Measurements from ENCODE around the gene ADAMTS8. TPM values are rescaled to one million over a fixed set of nuclear protein-coding genes. Genes with fewer than 3 reads are reported as not detected.

ADAMTS8 gene
- total and polyA plus RNA-seq, 9 of the 15 experiments (the other 6 are each of a cell fraction or from before 2014, with no cell fraction given): not detected

GRCh38 chr11:130472434-130472961, 44.1 kb upstream of the ADAMTS8 start (continued):
- TF ChIP-seq RFX7 (CRISPR knock-in tag; IDR thresholded peaks at IDR 0.05) (no peak), RHOXF2B (CRISPR knock-in tag; conservative IDR thresholded peaks at IDR 0.05) (no peak)

GRCh38 chr11:130471731-130472433, 43.5 kb upstream of the ADAMTS8 start:
- Histone ChIP-seq H3K9me1 (ENCODE audit: control insufficient read depth, insufficient read depth, low read length) (peaks cover 3% of the 10 kb centered on the region), H2AFZ (ENCODE audit: low read depth, low read length) (no peak overlapping the region), H3K4me3 (no peak overlapping the region), H3K79me2 (ENCODE audit: control insufficient read depth, insufficient read depth, low read length) (no peaks in the 10 kb centered on the region), H3K4me1 (replicated peaks in 1 of 2; ENCODE audit: control insufficient read depth in 2 of 2, insufficient read depth in 2 of 2, low read length in 2 of 2) (peaks cover 0 to 10% of the 10 kb centered on the region in 2 experiments; a peak in 1 of 5 replicates), H3K9me3 (replicated peaks; ENCODE audit: control insufficient read depth, insufficient read depth, low read depth, low read length) (no peaks in the 10 kb centered on the region), H3K4me2 (ENCODE audit: insufficient read depth, low read length) (no peak overlapping the region), H3K27me3 (ENCODE audit: control insufficient read depth in 2 of 2, insufficient read depth in 2 of 2, low read length in 2 of 2) (peaks cover 29 to 72% of the 10 kb centered on the region in 2 experiments; a peak in 4 of 5 replicates), H4K20me1 (replicated peaks; ENCODE audit: control insufficient read depth, insufficient read depth, low read length) (no peaks in the 10 kb centered on the region; the same call in 1 of the 2 replicates), H3K36me3 (ENCODE audit: control insufficient read depth, insufficient read depth, low read length) (no peaks in the 10 kb centered on the region), H3K27ac (ENCODE audit: extremely low read depth, low read depth, low read length) (no peak overlapping the region), H3K9ac (ENCODE audit: insufficient read depth in 1 of 2, low read depth in 2 of 2, low read length in 2 of 2) (no peak overlapping the region)
- FAIRE-seq (no peak), DNase-seq (ENCODE audit: extremely low read depth in 1 of 4, low spot score in 3 of 4) (no peak), ATAC-seq (no peak)
- intact Hi-C loops (cut with micrococcal nuclease) (no loop called here), in situ Hi-C loops (cut with MboI) (no loop called here)
- under 1% methylated on average over 11 of the region's 11 CpGs for WGBS (ENCODE audit: insufficient coverage, low coverage, missing lambda C conversion rate)
- CTCF ChIA-PET (ENCODE audit: low intra/inter-chr PET ratio): no interaction called here
- POLR2A ChIA-PET: no interaction called here
- no TSS peak for BruUV-seq (replicated peaks)
- TF ChIP-seq ZNF407 (IDR thresholded peaks at IDR 0.05; ENCODE audit: low read depth) (no peak), NFXL1 (CRISPR knock-in tag; IDR thresholded peaks at IDR 0.05) (no peak), CLOCK (CRISPR knock-in tag; IDR thresholded peaks at IDR 0.05; ENCODE audit: borderline replicate concordance) (no peak), PHF20 (IDR thresholded peaks at IDR 0.05; ENCODE audit: partially characterized antibody) (no peak), ZSCAN29 (IDR thresholded peaks at IDR 0.05) (no peak), ZNF79 (CRISPR knock-in tag; IDR thresholded peaks at IDR 0.05; ENCODE audit: low read depth) (no peak), OTX1 (CRISPR knock-in tag; IDR thresholded peaks at IDR 0.05) (no peak), NR3C1 (CRISPR knock-in tag; IDR thresholded peaks at IDR 0.05) (no peak)
